ENCODE measurements around the gene PROX2. TPM values are rescaled to one million over a fixed set of nuclear protein-coding genes. Genes with fewer than 3 reads are reported as not detected.

Gene PROX2
- total RNA-seq, 1 experiment from 2014 or later: not detected

DNA sequence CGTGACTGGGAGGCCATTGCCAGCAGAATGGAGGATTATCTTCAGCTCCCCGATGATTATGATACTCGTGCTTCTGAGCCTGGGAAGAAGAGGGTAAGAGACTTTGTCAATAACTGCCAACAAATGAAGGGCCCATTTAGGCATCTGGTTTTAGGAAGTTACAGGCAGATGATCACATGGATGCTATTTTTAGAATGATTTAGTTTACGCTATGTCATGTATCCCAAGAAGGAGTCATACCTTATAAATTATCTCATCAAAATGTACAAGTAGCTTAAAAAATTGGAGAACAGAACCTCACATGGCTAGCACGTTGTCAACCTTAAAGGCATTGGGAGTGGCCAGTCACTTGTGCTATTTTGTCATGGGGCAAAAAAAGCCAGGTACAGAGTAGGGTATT is 46.7 kb downstream of the PROX2 start:
- no peak overlapping the region for H3K27ac Mint-ChIP-seq (ENCODE audit: unreplicated experiment)
- H3K36me3 Mint-ChIP-seq (ENCODE audit: insufficient read depth, unreplicated experiment): no peaks in the 10 kb centered on the region
- CTCF ChIA-PET: no interaction called here
- H3K27me3 Mint-ChIP-seq (ENCODE audit: unreplicated experiment): no peaks in the 10 kb centered on the region
- no peak for DNase-seq
- BruUV-seq (replicated peaks): no TSS peak
- intact Hi-C loops (cut with micrococcal nuclease; ENCODE audit: unreplicated experiment): no loop called here
- TF ChIP-seq, protein P1, sequence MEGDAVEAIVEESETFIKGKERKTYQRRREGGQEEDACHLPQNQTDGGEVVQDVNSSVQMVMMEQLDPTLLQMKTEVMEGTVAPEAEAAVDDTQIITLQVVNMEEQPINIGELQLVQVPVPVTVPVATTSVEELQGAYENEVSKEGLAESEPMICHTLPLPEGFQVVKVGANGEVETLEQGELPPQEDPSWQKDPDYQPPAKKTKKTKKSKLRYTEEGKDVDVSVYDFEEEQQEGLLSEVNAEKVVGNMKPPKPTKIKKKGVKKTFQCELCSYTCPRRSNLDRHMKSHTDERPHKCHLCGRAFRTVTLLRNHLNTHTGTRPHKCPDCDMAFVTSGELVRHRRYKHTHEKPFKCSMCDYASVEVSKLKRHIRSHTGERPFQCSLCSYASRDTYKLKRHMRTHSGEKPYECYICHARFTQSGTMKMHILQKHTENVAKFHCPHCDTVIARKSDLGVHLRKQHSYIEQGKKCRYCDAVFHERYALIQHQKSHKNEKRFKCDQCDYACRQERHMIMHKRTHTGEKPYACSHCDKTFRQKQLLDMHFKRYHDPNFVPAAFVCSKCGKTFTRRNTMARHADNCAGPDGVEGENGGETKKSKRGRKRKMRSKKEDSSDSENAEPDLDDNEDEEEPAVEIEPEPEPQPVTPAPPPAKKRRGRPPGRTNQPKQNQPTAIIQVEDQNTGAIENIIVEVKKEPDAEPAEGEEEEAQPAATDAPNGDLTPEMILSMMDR (IDR thresholded peaks at IDR 0.05; ENCODE audit: unreplicated experiment): no peak
- H3K4me1 Mint-ChIP-seq (ENCODE audit: low read depth, unreplicated experiment): no peaks in the 10 kb centered on the region
- no peaks in the 10 kb centered on the region for H3K9me3 Mint-ChIP-seq (ENCODE audit: low read depth, unreplicated experiment)
- no peak overlapping the region for H3K4me3 Mint-ChIP-seq (ENCODE audit: low read depth, unreplicated experiment)

DNA sequence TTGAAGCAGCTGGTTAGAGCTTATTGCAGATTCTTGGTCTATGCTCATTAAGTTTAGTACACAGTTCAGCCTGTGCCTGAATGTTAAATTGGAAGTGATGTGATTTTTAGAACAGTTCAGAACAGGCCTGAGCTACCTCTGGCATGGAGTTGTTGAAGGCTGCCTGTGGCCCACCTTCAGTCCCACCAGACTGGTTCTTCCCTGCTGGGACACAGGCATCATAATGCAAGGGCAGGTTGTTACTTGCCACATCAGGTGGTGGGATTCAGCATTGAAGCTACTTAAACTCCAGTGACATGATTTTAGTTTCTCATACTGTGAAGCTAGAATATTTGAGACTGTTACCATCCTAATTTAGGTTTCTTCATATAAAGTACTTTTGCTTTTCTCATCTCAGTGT is 49.4 kb downstream of the PROX2 start:
- H3K36me3 Mint-ChIP-seq (ENCODE audit: insufficient read depth, unreplicated experiment): no peaks in the 10 kb centered on the region
- no peak overlapping the region for H3K4me3 Mint-ChIP-seq (ENCODE audit: low read depth, unreplicated experiment)
- H3K27me3 Mint-ChIP-seq (ENCODE audit: unreplicated experiment): no peaks in the 10 kb centered on the region
- no TSS peak for BruUV-seq (replicated peaks)
- intact Hi-C loops (cut with micrococcal nuclease; ENCODE audit: unreplicated experiment): no loop called here
- TF ChIP-seq, protein P1 (IDR thresholded peaks at IDR 0.05; ENCODE audit: unreplicated experiment): no peak
- no peak overlapping the region for H3K27ac Mint-ChIP-seq (ENCODE audit: unreplicated experiment)
- no peak for DNase-seq
- no peaks in the 10 kb centered on the region for H3K4me1 Mint-ChIP-seq (ENCODE audit: low read depth, unreplicated experiment)
- no peaks in the 10 kb centered on the region for H3K9me3 Mint-ChIP-seq (ENCODE audit: low read depth, unreplicated experiment)
- CTCF ChIA-PET: no interaction called here

Other genes starting within 250 kb of the PROX2 start
- 31.9 and 40.3 TPM in 2 replicates for gene AREL1, start 163.1 kb downstream of the PROX2 start, total RNA-seq (2022)
- gene FCF1, start 163.0 kb downstream of the PROX2 start, total RNA-seq (2022): 58.0 and 60.9 TPM in 2 replicates
- 66.5 and 67.5 TPM in 2 replicates for gene YLPM1, start 112.8 kb downstream of the PROX2 start, total RNA-seq (2022)
- gene DLST, start 5.8 kb upstream of the PROX2 start, total RNA-seq (2022): 84.2 and 89.1 TPM in 2 replicates
- gene RPS6KL1, start 47.1 kb upstream of the PROX2 start, total RNA-seq (2022): 16.4 and 18.5 TPM in 2 replicates
- 1.2 and 2.1 TPM in 2 replicates for gene PGF, start 79.5 kb upstream of the PROX2 start, total RNA-seq (2022)
- gene EIF2B2, start 126.8 kb upstream of the PROX2 start, total RNA-seq (2022): 41.2 and 42.9 TPM in 2 replicates
- 24.7 and 25.0 TPM in 2 replicates for gene MLH3, start 175.3 kb upstream of the PROX2 start, total RNA-seq (2022)
- gene ACYP1, start 187.9 kb upstream of the PROX2 start, total RNA-seq (2022): 27.4 and 33.2 TPM in 2 replicates
- gene ZC2HC1C, start 193.5 kb upstream of the PROX2 start, total RNA-seq (2022): 5.1 and 5.3 TPM in 2 replicates

Measured in Calu3 (cell line).